HUES64 (cell line): ENCODE measurements around the gene PPP1R7.

ENCODE experiments used
- H3K27ac ChIP-seq: 2 replicates; pipeline ENCODE4 v1.7.0; 2013; ENCODE audit warnings: low read depth, low read length, inconsistent platforms
- H3K27me3 ChIP-seq: 2 replicates; pipeline ENCODE4 v1.6.1; 2013; ENCODE audit warnings: mild to moderate bottlenecking, low read length; ENCODE audit not compliant: insufficient read depth
- H3K36me3 ChIP-seq: 2 replicates; pipeline ENCODE4 v1.6.1; 2013; ENCODE audit warnings: mild to moderate bottlenecking, low read length; ENCODE audit not compliant: insufficient read depth
- H3K4me1 ChIP-seq: 2 replicates; pipeline ENCODE4 v1.6.1; 2013; ENCODE audit warnings: mild to moderate bottlenecking, low read length, moderate library complexity; ENCODE audit not compliant: insufficient read depth
- H3K4me3 ChIP-seq: 2 replicates; pipeline ENCODE4 v1.5.1; 2013; ENCODE audit warnings: mild to moderate bottlenecking, low read length, moderate library complexity
- H3K9ac ChIP-seq: 2 replicates; pipeline ENCODE4 v1.6.1; 2013; ENCODE audit warnings: mild to moderate bottlenecking, low read depth, low read length
- H3K9me3 ChIP-seq: 2 replicates; pipeline ENCODE4 v1.6.1; 2013; ENCODE audit warnings: low read depth, low read length; ENCODE audit not compliant: insufficient read depth
- WGBS: fragments of 150-250, 120-280 bp; methylation state at CpG from one replicate; pipeline ENCODE4 v1.1.7; 2013; ENCODE audit warnings: missing lambda C conversion rate; 5-methylcytosine and 5-hydroxymethylcytosine counted together

PPP1R7 gene

DNA sequence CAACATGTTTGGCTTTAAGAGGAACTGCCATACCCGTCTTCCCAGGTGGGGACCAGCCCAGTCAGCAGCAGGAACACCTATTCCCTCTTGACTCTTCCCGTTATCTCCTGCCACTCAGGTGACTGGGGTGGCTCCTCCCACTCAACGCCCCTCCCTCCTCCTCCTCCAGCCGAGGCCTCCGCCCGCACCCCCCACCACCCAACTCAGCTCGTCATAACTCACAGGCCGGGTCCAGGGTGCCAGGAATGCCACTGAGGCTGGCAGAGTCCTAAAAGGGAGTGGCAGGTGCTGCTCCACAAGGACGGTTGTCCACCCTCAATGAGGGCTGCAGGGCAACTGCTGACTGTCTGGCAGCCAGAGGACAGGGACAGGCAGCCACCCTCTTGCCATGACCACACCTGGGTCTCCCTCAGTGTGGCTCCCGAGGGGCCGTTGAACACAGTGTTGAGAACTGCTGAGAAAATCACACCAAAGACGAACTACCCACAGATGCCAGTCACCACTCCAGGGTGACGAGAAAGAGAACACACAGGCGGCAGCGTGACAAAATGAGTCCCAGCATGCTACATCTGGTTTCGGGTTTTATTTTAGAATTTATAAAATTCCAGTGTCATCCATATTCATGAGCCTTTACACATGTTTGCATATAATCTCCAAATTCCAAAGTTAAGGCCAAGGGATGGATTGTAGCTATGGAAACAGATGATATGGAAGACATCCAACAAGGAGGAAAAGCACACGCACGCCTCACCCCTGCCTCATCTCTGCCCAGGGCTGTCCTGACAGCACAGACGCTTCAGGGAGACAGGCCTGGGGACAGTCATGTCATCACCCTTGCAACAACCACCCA is 76.7 kb downstream of the PPP1R7 start:
- no peaks in the 10 kb centered on the region for H3K27me3 ChIP-seq
- no peak overlapping the region for H3K4me3 ChIP-seq
- peaks cover 60% of the 10 kb centered on the region for H3K36me3 ChIP-seq
- H3K9ac ChIP-seq, result no peak overlapping the region
- H3K27ac ChIP-seq, result no peak overlapping the region
- peaks cover 6% of the 10 kb centered on the region; the same call in 1 of the 2 replicates for H3K4me1 ChIP-seq
- 90% methylated on average over 19 of the region's 19 CpGs for WGBS
- no peaks in the 10 kb centered on the region for H3K9me3 ChIP-seq

DNA sequence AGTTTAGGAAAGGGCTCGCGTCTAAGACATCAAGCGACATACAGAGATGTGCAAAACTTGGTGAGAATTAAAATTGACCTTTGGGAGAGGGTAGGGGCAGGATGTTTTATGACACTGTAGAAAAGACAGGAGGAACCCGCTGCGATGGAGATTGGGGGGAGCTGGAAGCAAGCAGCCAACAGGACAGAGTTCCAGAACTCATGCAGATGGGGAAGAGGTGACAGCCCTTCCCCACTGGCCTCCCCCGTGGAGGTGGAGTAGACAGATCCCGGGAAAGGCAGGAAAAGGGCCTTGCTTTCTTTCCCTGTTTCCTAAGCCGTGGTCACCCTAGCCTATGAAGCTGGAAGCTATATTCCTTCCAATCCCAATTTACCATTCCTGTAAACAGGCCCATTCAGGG is 77.3 kb downstream of the PPP1R7 start:
- Histone ChIP-seq H3K36me3 (peaks cover 67% of the 10 kb centered on the region), H3K27me3 (no peaks in the 10 kb centered on the region), H3K9me3 (no peaks in the 10 kb centered on the region), H3K4me1 (peaks cover 6% of the 10 kb centered on the region; the same call in 1 of the 2 replicates), H3K4me3 (no peak overlapping the region), H3K27ac (no peak overlapping the region), H3K9ac (no peak overlapping the region)
- 95% methylated on average over 8 of the region's 8 CpGs for WGBS

DNA sequence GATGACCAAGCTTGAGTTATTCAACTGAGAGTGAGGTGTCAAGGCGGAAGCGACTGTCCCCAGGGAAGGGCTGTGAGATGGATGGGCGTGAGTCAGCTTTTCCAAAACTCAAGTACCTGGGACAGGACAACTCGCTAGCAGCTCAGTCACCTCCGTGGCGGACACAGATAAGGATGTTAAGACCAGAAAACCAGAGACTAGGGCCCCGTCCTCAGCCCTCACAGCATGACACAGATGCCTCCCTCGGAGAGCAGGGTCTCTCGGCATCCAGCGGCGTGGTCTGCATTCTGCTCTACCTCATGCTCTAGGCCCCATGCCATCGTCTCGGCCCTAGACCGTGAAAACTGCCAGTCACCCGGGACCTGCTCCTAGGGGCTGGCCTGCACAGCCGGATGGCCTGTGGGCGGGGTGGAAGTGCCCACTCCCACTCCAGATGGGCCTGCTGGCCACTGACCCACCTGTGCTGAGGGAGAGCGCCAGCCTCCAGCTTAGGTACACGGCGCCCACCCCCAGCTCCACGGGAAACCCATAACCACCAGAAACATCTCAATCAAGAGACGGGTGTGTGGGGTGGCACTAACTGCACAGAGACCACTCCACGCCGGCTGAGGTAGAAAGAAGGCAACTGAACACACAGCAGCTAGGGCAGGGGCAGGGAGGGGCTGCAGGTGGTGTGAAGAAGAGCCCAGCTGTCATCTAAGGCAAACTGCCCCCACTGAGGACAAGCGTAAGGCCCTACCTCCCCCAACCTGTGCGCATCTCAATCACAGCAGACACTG is 78.0 kb downstream of the PPP1R7 start:
- Histone ChIP-seq H3K27me3 (no peaks in the 10 kb centered on the region), H3K9ac (no peak overlapping the region), H3K9me3 (no peaks in the 10 kb centered on the region), H3K36me3 (peaks cover 74% of the 10 kb centered on the region), H3K27ac (no peak overlapping the region), H3K4me3 (no peak overlapping the region), H3K4me1 (peaks cover 6% of the 10 kb centered on the region; the same call in 1 of the 2 replicates)
- 95% methylated on average over 26 of the region's 26 CpGs for WGBS

DNA sequence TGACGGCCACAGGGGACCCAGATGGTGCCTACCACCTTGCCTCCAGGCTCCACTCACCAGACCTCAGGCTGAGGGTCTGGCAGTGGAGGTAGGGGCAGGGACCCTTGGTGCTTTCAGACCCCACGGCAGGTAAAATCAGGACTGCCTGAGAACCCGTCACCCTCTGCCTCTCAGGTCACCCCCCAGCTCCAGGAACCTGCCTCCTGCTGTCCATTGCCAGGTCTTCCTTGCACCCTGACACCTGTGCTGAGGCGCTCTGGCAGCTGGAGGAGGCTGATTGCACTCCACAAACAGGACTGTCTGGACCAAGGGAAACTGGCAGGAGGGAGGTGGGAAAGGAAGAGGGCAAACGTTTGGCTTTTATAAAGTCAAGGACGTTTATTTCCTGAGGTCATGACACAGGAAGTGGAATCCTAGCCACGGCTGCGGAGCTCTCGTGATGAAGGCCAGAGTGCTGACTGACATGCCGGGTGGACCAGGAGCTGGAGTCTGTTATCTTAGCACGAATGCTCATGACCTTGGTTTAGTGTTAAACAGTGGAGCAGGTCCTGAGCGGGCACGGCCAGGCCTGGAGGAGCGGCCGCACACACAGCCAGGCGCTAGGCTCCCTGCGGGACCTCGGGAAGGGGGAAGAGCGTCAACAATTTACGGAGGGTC is 78.7 kb downstream of the PPP1R7 start:
- no peak overlapping the region for H3K9ac ChIP-seq
- no peak overlapping the region for H3K27ac ChIP-seq
- H3K4me1 ChIP-seq, result peaks cover under 1% of the 10 kb centered on the region; the same call in 1 of the 2 replicates
- no peaks in the 10 kb centered on the region for H3K27me3 ChIP-seq
- H3K9me3 ChIP-seq, result no peaks in the 10 kb centered on the region
- H3K36me3 ChIP-seq, result peaks cover 81% of the 10 kb centered on the region
- H3K4me3 ChIP-seq, result no peak overlapping the region
- 93% methylated on average over 20 of the region's 20 CpGs for WGBS

DNA sequence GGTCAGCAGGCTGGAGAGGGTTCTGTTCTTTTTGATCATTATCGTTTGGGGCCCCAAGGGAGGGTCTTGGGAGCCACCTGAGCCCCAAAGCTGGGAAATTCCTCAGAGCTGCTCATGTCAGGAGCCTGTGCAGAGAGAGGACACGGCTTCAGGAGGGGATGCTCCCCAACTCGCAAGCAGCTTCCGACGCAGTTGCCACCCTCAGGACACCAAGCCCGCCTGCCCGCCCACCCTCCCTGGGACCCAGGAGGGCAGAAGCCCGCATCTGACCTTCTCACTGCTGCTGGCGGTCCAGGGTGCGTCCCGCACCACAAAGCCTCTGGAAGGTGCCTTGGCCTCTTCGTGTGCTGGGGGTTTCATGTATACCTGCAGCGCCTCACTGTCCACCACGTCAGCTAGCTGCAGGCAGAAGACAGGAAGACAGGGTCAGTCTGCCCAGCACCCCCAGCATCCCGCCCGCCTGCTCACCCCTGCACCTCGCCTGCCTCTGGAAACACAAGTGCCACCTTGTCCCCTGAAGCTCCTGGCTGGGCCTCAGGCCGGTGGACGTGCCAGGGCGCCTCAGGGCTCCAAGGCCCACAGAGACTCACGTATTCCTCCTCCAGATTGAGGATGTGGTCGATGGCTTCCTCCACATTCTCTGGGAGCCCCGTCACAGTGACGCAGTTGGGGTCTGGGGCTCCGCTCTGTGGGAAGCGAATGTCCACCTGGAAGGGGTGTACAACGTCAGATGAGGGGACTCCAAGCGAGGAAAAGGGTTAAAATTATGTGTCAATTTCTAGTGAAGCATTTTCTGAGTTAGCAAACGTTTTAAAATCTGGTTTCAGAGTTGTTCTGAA is 79.5 kb downstream of the PPP1R7 start:
- Histone ChIP-seq H3K27me3 (no peaks in the 10 kb centered on the region), H3K4me3 (no peak overlapping the region), H3K27ac (no peak overlapping the region), H3K36me3 (peaks cover 88% of the 10 kb centered on the region), H3K9me3 (no peaks in the 10 kb centered on the region), H3K9ac (no peak overlapping the region), H3K4me1 (no peaks in the 10 kb centered on the region)
- whole genome bisulfite sequencing, result 96% methylated on average over 29 of the region's 29 CpGs

DNA sequence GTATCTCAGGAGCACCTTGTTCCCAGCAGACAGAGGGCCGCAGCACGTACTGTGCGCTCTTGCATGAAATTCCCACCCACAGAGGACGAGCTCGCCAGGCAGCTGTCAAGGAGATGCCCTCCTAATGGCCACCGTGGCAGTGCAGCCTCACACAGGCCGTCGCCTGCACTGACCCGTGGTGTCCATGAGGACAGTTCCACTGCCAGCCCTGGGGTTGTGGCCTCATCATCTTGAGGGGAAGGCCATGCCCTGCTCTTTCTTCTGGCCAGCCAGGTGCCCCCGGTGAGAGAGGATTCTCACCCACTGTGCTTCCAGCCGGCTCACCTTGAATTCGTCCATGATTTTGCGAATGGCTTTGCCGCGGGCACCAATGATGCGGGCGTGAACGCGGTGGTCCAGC is 80.2 kb downstream of the PPP1R7 start:
- no peaks in the 10 kb centered on the region for H3K9me3 ChIP-seq
- peaks cover 89% of the 10 kb centered on the region for H3K36me3 ChIP-seq
- no peaks in the 10 kb centered on the region for H3K4me1 ChIP-seq
- 95% methylated on average over 19 of the region's 19 CpGs for WGBS
- H3K27ac ChIP-seq, result no peak overlapping the region
- H3K27me3 ChIP-seq, result no peaks in the 10 kb centered on the region
- no peak overlapping the region for H3K4me3 ChIP-seq
- H3K9ac ChIP-seq, result no peak overlapping the region

DNA sequence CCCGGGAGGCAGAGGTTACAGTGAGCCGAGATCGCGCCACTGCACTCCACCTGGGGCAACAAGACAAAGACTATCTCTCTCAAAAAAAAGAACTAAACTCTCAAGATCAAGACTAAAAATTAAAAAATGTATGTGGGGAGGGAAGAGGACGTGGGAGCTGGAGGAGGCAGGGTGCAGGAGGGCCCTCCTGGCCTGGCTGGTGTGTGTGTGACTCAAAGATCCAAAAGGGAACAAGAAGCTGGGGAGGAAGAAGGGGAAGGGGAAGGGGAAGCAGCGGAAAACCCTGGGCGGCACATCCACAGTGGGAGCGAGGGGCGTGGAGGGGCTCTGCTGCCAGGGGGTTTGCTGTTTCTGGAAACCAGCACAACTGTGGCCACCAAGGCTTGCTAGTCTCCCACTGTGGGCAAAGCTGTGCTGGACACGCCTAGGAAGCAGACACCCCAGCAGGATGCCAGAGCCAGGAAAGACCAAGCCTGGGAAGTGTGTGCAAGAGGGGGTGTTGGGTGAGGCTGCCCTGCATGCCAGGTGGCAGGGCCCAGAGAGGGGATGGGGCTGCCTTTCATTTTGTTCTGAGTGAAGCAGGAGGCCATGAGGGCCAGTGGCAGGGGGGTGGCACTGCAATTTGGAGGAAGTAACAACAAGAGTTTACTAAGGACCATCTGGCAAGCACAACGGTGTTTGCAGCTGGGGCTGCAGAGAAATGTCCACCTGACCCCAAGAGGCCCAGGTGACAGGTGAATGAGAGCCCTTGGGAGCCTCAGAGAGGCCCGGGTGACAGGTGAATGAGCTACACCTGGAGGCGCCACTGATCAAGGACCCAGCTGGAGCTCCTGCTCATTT is 82.7 kb downstream of the PPP1R7 start:
- H3K27ac ChIP-seq, result no peak overlapping the region
- no peaks in the 10 kb centered on the region for H3K27me3 ChIP-seq
- H3K9ac ChIP-seq, result no peak overlapping the region
- H3K4me1 ChIP-seq, result no peaks in the 10 kb centered on the region
- WGBS, result 94% methylated on average over 13 of the region's 13 CpGs
- H3K4me3 ChIP-seq, result no peak overlapping the region
- H3K9me3 ChIP-seq, result no peaks in the 10 kb centered on the region
- H3K36me3 ChIP-seq, result peaks cover 96% of the 10 kb centered on the region
